GM18499 (cell line): ENCODE results near the gene SPPL2B.
"Not testable (repeated sequence)": the region's sequence is repeated elsewhere in the genome, so short reads cannot be mapped to it uniquely, and the experiment has no call there.

Experiments used
- ATAC-seq: cut with Tn5 transposase; IDR thresholded peaks from one replicate; pipeline ENCODE4 v1.9.1; 2021; ENCODE audit warnings: moderate number of reproducible peaks; ENCODE audit not compliant: insufficient read depth, unreplicated experiment

The SPPL2B gene

GRCh38 chr19:2371656-2372055, 43.2 kb downstream of the SPPL2B start:
- ATAC-seq, result no peak

- no peak for ATAC-seq
Observed at GRCh38 chr19:2372076-2372612, 43.7 kb downstream of the SPPL2B start.

GRCh38 chr19:2374808-2375207, 46.3 kb downstream of the SPPL2B start:
- ATAC-seq, result no peak

GRCh38 chr19:2375353-2376121, 47.1 kb downstream of the SPPL2B start:
- no peak for ATAC-seq

GRCh38 chr19:2376784-2377519, 48.5 kb downstream of the SPPL2B start:
- ATAC-seq, result no peak

- ATAC-seq, result no peak
Observed at GRCh38 chr19:2380567-2380966, 52.1 kb downstream of the SPPL2B start.

- no peak for ATAC-seq
Observed at GRCh38 chr19:2381148-2381820, 52.8 kb downstream of the SPPL2B start.

- no peak for ATAC-seq
Observed at GRCh38 chr19:2382530-2383222, 54.2 kb downstream of the SPPL2B start.

GRCh38 chr19:2385053-2385721, 56.7 kb downstream of the SPPL2B start:
- ATAC-seq, result no peak

- ATAC-seq, result no peak
Observed at GRCh38 chr19:2387367-2388288, 59.1 kb downstream of the SPPL2B start.

GRCh38 chr19:2389594-2389993, 61.1 kb downstream of the SPPL2B start:
- no peak for ATAC-seq

GRCh38 chr19:2391118-2391725, 62.7 kb downstream of the SPPL2B start:
- no peak for ATAC-seq

GRCh38 chr19:2392366-2392765, 63.9 kb downstream of the SPPL2B start:
- ATAC-seq, result no peak

- not testable (repeated sequence) for ATAC-seq
Observed at GRCh38 chr19:2392899-2393298, 64.4 kb downstream of the SPPL2B start.

- no peak for ATAC-seq
Observed at GRCh38 chr19:2394054-2394441, 65.6 kb downstream of the SPPL2B start.

- no peak for ATAC-seq
Observed at GRCh38 chr19:2394442-2395292, 66.2 kb downstream of the SPPL2B start.

GRCh38 chr19:2395293-2395829, 66.9 kb downstream of the SPPL2B start:
- ATAC-seq, result not testable (repeated sequence)
